Hepatocyte (in vitro differentiated cells): ENCODE measurements around the gene SEC24D.
"Not testable (repeated sequence)": the region's sequence is repeated elsewhere in the genome, so short reads cannot be mapped to it uniquely, and the experiment has no call there.

Experiments
- EZH2 ChIP-seq: fragments of 200-600 bp; sonication (generic); IDR thresholded peaks from 2 replicates; pipeline ENCODE4 v1.6.1; 2016; ENCODE audit warnings: antibody characterized with exemption, mild to moderate bottlenecking, borderline replicate concordance
- EZH2phosphoT487 ChIP-seq: fragments of 200-600 bp; sonication (generic); IDR thresholded peaks from one replicate; pipeline ENCODE4 v1.6.1; 2018; ENCODE audit warnings: antibody characterized with exemption, mild to moderate bottlenecking, low read depth, moderate library complexity; ENCODE audit not compliant: unreplicated experiment, severe bottlenecking
- TF ChIP-seq, protein P1 (sequence below): fragments of 200-600 bp; sonication (generic); IDR thresholded peaks from 2 replicates; pipeline ENCODE4 v1.5.1; 2016; ENCODE audit warnings: antibody characterized with exemption, mild to moderate bottlenecking; ENCODE audit not compliant: poor library complexity

GRCh38 chr4:118791690-118792446 lies 44.1 kb downstream of the SEC24D start:
- TF ChIP-seq, protein P1, sequence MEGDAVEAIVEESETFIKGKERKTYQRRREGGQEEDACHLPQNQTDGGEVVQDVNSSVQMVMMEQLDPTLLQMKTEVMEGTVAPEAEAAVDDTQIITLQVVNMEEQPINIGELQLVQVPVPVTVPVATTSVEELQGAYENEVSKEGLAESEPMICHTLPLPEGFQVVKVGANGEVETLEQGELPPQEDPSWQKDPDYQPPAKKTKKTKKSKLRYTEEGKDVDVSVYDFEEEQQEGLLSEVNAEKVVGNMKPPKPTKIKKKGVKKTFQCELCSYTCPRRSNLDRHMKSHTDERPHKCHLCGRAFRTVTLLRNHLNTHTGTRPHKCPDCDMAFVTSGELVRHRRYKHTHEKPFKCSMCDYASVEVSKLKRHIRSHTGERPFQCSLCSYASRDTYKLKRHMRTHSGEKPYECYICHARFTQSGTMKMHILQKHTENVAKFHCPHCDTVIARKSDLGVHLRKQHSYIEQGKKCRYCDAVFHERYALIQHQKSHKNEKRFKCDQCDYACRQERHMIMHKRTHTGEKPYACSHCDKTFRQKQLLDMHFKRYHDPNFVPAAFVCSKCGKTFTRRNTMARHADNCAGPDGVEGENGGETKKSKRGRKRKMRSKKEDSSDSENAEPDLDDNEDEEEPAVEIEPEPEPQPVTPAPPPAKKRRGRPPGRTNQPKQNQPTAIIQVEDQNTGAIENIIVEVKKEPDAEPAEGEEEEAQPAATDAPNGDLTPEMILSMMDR, result not testable (repeated sequence)
- not testable (repeated sequence) for TF ChIP-seq EZH2, EZH2phosphoT487
